Activated naive CD4-positive, alpha-beta T cell treated with anti-CD3 and anti-CD28 coated beads, Interleukin-2, amount 50 U/mL, for 72 hours (primary cell): ENCODE results near the gene CABP5. TPM values are rescaled to one million over a fixed set of nuclear protein-coding genes. Genes with fewer than 3 reads are reported as not detected.

Experiments used
- ATAC-seq, 2 donors: fragments of 150-1000 bp; cut with Tn5 transposase; 2 replicates each; pipeline ENCODE4 v1.10.0; 2021; ENCODE audit warnings: mild to moderate bottlenecking in 2 of 2, moderate library complexity in 2 of 2
- DNase-seq, 2 donors: peaks; one replicate each; pipeline ENCODE4 v3.0.0; 2021 to 2022; ENCODE audit warnings: low spot score in 2 of 2
- H3K27ac Mint-ChIP-seq, 2 donors: one replicate each; pipeline ENCODE4 v1.8.0; 2022; ENCODE audit warnings: mild to moderate bottlenecking in 2 of 2, mixed read lengths in 2 of 2
- H3K36me3 Mint-ChIP-seq, 2 donors: one replicate each; pipeline ENCODE4 v1.8.0; 2022; ENCODE audit warnings: mixed read lengths in 2 of 2
- H3K9me3 Mint-ChIP-seq, 2 donors: one replicate each; pipeline ENCODE4 v1.8.0; 2022; ENCODE audit warnings: mixed read lengths in 2 of 2
- total RNA-seq, 2 donors: library from RNA; stranded (reverse); gene quantifications; one replicate each; pipeline ENCODE4 v1.2.3, GENCODE V29; 2022

The CABP5 gene
- total RNA-seq, 2 donors from 2014 or later = not detected

- H3K27ac Mint-ChIP-seq = peak overlapping the region in 1 of 2 donors; percentile 66
- no peak for DNase-seq
- no peaks in the 10 kb centered on the region for H3K9me3 Mint-ChIP-seq
- peaks cover 0 to 10% of the 10 kb centered on the region in 2 donors for H3K36me3 Mint-ChIP-seq
- no peak for ATAC-seq
Observed at GRCh38 chr19:48051335-48052033, 7.6 kb upstream of the CABP5 start.

- H3K36me3 Mint-ChIP-seq = no peaks in the 10 kb centered on the region
- H3K27ac Mint-ChIP-seq = no peak overlapping the region
- DNase-seq (no peak), ATAC-seq (no peak)
- H3K9me3 Mint-ChIP-seq = peaks cover 0 to 5% of the 10 kb centered on the region in 2 donors
Observed at GRCh38 chr19:48044561-48044960, 682 bp upstream of the CABP5 start.

- H3K27ac Mint-ChIP-seq = no peak overlapping the region
- H3K36me3 Mint-ChIP-seq = peaks cover 0 to 6% of the 10 kb centered on the region in 2 donors
- no peak for ATAC-seq
- peaks cover 0 to 5% of the 10 kb centered on the region in 2 donors for H3K9me3 Mint-ChIP-seq
- no peak for DNase-seq
Observed at GRCh38 chr19:48041877-48042580, 1.9 kb downstream of the CABP5 start.

GRCh38 chr19:48036765-48037164, 7.1 kb downstream of the CABP5 start:
- H3K36me3 Mint-ChIP-seq = peaks cover 5 to 14% of the 10 kb centered on the region in 2 donors

GRCh38 chr19:48033604-48034003, 10.3 kb downstream of the CABP5 start:
- no peak overlapping the region for H3K27ac Mint-ChIP-seq
- no peak for ATAC-seq

More at GRCh38 chr19:48036765-48037164, 7.1 kb downstream of the CABP5 start:
- DNase-seq = no peak
- H3K27ac Mint-ChIP-seq = no peak overlapping the region
- H3K9me3 Mint-ChIP-seq = peaks cover 12 to 13% of the 10 kb centered on the region in 2 donors
- ATAC-seq = no peak

GRCh38 chr19:48030073-48030472, 13.8 kb downstream of the CABP5 start:
- Mint-ChIP-seq H3K9me3 (no peaks in the 10 kb centered on the region), H3K36me3 (no peaks in the 10 kb centered on the region), H3K27ac (no peak overlapping the region)
- no peak for ATAC-seq
- DNase-seq = no peak

More at GRCh38 chr19:48033604-48034003, 10.3 kb downstream of the CABP5 start:
- H3K36me3 Mint-ChIP-seq = peaks cover 5 to 8% of the 10 kb centered on the region in 2 donors
- no peak for DNase-seq
- peaks cover 12 to 13% of the 10 kb centered on the region in 2 donors for H3K9me3 Mint-ChIP-seq

GRCh38 chr19:48029431-48029830, 14.4 kb downstream of the CABP5 start:
- DNase-seq = no peak
- Mint-ChIP-seq H3K36me3 (no peaks in the 10 kb centered on the region), H3K27ac (no peak overlapping the region), H3K9me3 (no peaks in the 10 kb centered on the region)
- ATAC-seq = no peak

- H3K36me3 Mint-ChIP-seq = no peaks in the 10 kb centered on the region
- ATAC-seq = no peak
- H3K27ac Mint-ChIP-seq = no peak overlapping the region
- H3K9me3 Mint-ChIP-seq = no peaks in the 10 kb centered on the region
- DNase-seq = no peak
Observed at GRCh38 chr19:48025480-48025879, 18.4 kb downstream of the CABP5 start.

- ATAC-seq (no peak), DNase-seq (no peak)
- Mint-ChIP-seq H3K9me3 (no peaks in the 10 kb centered on the region), H3K36me3 (no peaks in the 10 kb centered on the region), H3K27ac (no peak overlapping the region)
Observed at GRCh38 chr19:48023518-48023917, 20.4 kb downstream of the CABP5 start.

- DNase-seq (no peak), ATAC-seq (no peak)
- Mint-ChIP-seq H3K36me3 (no peaks in the 10 kb centered on the region), H3K9me3 (no peaks in the 10 kb centered on the region), H3K27ac (no peak overlapping the region)
Observed at GRCh38 chr19:48023011-48023410, 20.9 kb downstream of the CABP5 start.

GRCh38 chr19:48020686-48021085, 23.2 kb downstream of the CABP5 start:
- Mint-ChIP-seq H3K27ac (no peak overlapping the region), H3K36me3 (no peaks in the 10 kb centered on the region), H3K9me3 (no peaks in the 10 kb centered on the region)
- DNase-seq (no peak), ATAC-seq (no peak)

GRCh38 chr19:48010932-48011758, 32.7 kb downstream of the CABP5 start:
- no peaks in the 10 kb centered on the region for H3K9me3 Mint-ChIP-seq
- H3K27ac Mint-ChIP-seq = no peak overlapping the region
- DNase-seq (no peak), ATAC-seq (no peak)
- H3K36me3 Mint-ChIP-seq = no peaks in the 10 kb centered on the region

GRCh38 chr19:48006762-48007161, 37.1 kb downstream of the CABP5 start:
- Mint-ChIP-seq H3K9me3 (no peaks in the 10 kb centered on the region), H3K27ac (no peak overlapping the region), H3K36me3 (no peaks in the 10 kb centered on the region)
- no peak for ATAC-seq
- DNase-seq = peak in 1 of 2 donors; percentile 10

- DNase-seq (no peak), ATAC-seq (no peak)
- H3K27ac Mint-ChIP-seq = no peak overlapping the region
- H3K9me3 Mint-ChIP-seq = no peaks in the 10 kb centered on the region
- no peaks in the 10 kb centered on the region for H3K36me3 Mint-ChIP-seq
Observed at GRCh38 chr19:48004236-48004635, 39.6 kb downstream of the CABP5 start.

GRCh38 chr19:48000846-48001245, 43.0 kb downstream of the CABP5 start:
- H3K9me3 Mint-ChIP-seq = no peaks in the 10 kb centered on the region
- H3K36me3 Mint-ChIP-seq = no peaks in the 10 kb centered on the region
- H3K27ac Mint-ChIP-seq = no peak overlapping the region
- ATAC-seq (no peak), DNase-seq (no peak)

- H3K9me3 Mint-ChIP-seq = no peaks in the 10 kb centered on the region
- no peak overlapping the region for H3K27ac Mint-ChIP-seq
- DNase-seq = no peak
- no peaks in the 10 kb centered on the region for H3K36me3 Mint-ChIP-seq
- no peak for ATAC-seq
Observed at GRCh38 chr19:47998800-47999199, 45.1 kb downstream of the CABP5 start.

- DNase-seq (no peak), ATAC-seq (no peak)
- Mint-ChIP-seq H3K9me3 (no peaks in the 10 kb centered on the region), H3K27ac (no peak overlapping the region), H3K36me3 (no peaks in the 10 kb centered on the region)
Observed at GRCh38 chr19:47996230-47996727, 47.6 kb downstream of the CABP5 start.
